Gastrocnemius medialis (tissue), 4 donors: ENCODE measurements around the gene TTC23.

Experiments used
- CTCF ChIP-seq, 5 experiments: fragments of 450-650 bp in 3 of 5; fragments of 200-600 bp in 2 of 5; sonication (generic) in 2 of 5; IDR thresholded peaks in 4 of 5; conservative IDR thresholded peaks in 1 of 5; 1 replicate in 4 of 5; 2 replicates in 1 of 5; pipeline ENCODE4 v1.5.1; 2016 to 2019; ENCODE audit warnings: antibody characterized with exemption in 5 of 5, mild to moderate bottlenecking in 3 of 5, moderate library complexity in 3 of 5
- POLR2A ChIP-seq, 2 donors: fragments of 450-650 bp; IDR thresholded peaks; one replicate each; pipeline ENCODE4 v1.6.1; 2017; ENCODE audit warnings: antibody characterized with exemption in 2 of 2, mild to moderate bottlenecking in 2 of 2, moderate library complexity in 2 of 2

DNA sequence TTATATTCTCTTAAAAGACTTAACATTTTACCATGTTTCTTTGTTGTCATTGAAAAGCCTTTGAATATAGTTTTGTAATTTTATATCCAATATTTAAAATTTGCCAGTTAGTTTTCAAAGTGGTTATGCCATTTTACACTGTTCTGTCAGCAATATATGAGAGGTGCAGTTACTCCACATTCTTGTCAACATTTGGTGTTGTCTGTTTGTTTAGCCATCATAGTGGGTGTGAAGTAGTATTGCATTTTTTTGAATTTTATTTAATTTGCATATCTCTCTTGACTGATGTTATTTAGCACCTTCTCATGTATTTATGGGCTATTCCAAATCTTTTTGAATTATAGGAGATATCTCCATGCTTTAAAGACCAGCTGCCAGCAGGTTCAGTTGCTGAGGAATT, 42.3 kb upstream of the TTC23 start:
- TF ChIP-seq CTCF (IDR thresholded peaks at IDR 0.05 in 4 of 5, conservative IDR thresholded peaks at IDR 0.05 in 1 of 5) (no peak), POLR2A (IDR thresholded peaks at IDR 0.05) (no peak)
